ENCODE data around the gene RGS6.

The RGS6 gene

DNA sequence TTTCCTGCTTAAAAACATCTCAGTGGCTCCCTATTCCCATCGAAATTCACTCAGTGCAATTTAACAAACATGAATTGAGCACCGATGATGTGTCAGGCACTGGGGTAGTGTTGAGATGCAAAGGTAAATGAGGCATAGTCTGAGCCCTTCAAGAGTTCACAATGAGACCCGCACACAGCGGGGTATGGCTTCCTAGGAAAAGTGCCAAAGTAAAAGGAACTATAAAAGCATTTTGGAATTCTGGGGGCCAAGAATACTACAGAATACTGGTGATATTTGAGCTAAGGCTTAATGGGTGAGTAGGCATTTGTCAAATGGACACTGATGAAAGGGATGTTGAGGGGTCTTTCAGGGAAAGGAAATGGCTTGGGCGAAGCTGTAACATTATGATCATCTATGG, 646.3 kb downstream of the RGS6 start:
- DNase-seq (ENCODE audit: low read depth in 2 of 2), result no peak
- TF ChIP-seq, protein P1, sequence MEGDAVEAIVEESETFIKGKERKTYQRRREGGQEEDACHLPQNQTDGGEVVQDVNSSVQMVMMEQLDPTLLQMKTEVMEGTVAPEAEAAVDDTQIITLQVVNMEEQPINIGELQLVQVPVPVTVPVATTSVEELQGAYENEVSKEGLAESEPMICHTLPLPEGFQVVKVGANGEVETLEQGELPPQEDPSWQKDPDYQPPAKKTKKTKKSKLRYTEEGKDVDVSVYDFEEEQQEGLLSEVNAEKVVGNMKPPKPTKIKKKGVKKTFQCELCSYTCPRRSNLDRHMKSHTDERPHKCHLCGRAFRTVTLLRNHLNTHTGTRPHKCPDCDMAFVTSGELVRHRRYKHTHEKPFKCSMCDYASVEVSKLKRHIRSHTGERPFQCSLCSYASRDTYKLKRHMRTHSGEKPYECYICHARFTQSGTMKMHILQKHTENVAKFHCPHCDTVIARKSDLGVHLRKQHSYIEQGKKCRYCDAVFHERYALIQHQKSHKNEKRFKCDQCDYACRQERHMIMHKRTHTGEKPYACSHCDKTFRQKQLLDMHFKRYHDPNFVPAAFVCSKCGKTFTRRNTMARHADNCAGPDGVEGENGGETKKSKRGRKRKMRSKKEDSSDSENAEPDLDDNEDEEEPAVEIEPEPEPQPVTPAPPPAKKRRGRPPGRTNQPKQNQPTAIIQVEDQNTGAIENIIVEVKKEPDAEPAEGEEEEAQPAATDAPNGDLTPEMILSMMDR (IDR thresholded peaks at IDR 0.05; ENCODE audit: low read depth, low read length), result no peak
- no peak overlapping the region for H3K4me3 ChIP-seq (replicated peaks in 1 of 2; ENCODE audit: low read depth in 2 of 2, low read length in 2 of 2)

DNA sequence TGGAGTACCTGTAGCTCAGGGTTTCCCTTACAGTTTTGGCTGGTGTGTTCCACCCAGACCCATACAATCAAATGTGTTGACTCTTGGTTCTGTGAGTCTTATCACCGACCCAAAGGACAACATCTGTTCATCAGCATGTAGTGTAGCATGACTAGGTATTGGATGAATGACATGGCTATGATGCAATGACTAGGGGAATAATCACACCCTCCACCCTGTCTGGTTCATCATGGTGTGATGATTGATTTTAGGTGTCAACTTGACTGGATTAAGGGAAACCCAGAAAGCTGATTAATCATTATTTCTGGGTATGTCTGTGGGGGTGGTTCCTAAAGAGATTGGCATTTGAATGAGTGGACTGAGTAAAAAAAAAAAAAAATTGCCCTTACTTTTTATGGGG, 650.4 kb downstream of the RGS6 start:
- TF ChIP-seq, protein P1 (IDR thresholded peaks at IDR 0.05; ENCODE audit: low read depth, low read length), result no peak
- DNase-seq (ENCODE audit: low read depth in 2 of 2), result no peak
- no peak overlapping the region for H3K4me3 ChIP-seq (replicated peaks in 1 of 2; ENCODE audit: low read depth in 2 of 2, low read length in 2 of 2)

DNA sequence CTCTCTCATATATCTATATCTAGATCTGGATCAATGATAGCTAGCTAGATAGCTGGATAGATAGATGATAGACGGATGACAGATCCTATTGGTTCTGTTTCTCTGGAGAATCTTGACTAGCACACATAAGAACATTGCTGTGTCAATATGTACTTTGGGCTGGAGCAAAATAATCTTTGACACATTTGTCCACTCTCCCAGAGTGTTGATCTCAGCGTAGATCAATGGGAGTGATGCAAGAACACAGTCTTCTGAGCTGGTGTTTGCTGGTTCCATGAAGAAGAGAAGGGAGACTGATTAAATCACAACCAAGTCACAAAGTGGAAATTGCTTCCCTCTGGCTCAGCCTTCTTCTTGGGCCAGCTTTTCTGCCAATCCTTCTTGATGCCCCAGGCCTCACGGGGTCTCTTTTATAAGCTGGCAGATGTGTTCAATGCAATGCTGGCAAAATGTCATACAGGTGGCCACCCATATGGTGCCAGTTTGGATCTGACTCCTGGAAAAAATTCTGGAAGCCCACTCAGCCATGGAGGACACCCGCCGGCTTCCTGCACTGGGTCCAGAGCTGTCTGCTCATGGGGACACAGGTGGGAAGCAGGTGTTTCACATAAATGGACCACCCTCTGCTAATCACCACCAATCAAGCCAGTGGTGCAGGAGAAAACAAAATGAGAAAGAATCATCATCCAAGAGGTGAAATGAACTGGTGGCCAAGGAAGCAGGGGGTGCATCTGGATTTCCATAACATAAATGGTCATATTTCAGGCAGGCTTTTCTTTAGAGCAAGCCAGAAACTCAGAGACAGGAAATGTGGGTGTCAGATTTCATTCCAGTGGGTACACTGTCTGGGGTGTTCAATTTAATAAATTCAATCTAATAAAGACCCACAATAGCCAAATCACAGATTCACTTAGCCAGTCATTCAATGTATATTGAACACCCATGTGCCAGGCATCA, 651.4 kb downstream of the RGS6 start:
- TF ChIP-seq, protein P1 (IDR thresholded peaks at IDR 0.05; ENCODE audit: low read depth, low read length), result no peak
- H3K4me3 ChIP-seq (replicated peaks in 1 of 2; ENCODE audit: low read depth in 2 of 2, low read length in 2 of 2), result no peak overlapping the region
- DNase-seq (ENCODE audit: low read depth in 2 of 2), result no peak

DNA sequence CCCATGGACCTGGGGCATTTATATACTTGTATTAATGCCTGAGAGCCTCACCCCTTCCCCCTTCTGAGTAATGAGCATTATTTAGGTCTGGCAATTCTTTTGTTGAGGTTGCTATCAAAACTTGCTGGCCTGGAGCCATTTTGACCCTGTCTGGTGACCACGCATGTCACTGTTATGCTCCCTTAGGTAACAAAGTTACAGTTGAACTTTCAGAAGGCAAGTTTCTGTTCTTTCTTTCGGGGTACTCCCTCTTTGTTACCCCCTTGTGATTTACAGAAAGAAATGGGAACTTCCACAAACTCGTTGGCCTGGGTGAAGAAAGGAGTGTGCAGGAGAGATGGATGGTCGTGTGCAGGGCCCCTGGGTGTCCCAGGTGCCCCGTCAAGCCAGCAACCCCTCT, 656.3 kb downstream of the RGS6 start:
- TF ChIP-seq, protein P1 (IDR thresholded peaks at IDR 0.05; ENCODE audit: low read depth, low read length), result no peak
- DNase-seq (ENCODE audit: low read depth in 2 of 2), result no peak
- H3K4me3 ChIP-seq (replicated peaks in 1 of 2; ENCODE audit: low read depth in 2 of 2, low read length in 2 of 2), result no peak overlapping the region

DNA sequence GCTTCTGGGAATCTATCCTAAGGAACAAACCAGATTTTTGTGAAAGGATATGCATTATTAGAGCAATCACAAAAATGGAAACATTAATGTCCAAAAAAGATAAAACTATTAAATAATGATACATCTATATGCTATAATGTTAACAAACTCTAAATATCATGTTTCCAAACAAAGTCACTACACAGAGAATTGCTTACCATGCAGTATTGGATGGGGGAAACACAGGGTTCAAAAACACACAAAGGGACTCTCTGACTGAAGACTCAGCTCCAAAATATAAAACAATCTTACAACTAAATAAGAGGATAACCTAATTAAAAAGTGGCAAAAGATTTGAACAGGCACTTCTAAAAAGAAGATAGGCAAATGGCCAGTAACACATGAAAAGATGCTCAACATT, 657.4 kb downstream of the RGS6 start:
- DNase-seq (ENCODE audit: low read depth in 2 of 2), result no peak
- no peak overlapping the region for H3K4me3 ChIP-seq (replicated peaks in 1 of 2; ENCODE audit: low read depth in 2 of 2, low read length in 2 of 2)
- TF ChIP-seq, protein P1 (IDR thresholded peaks at IDR 0.05; ENCODE audit: low read depth, low read length), result no peak

DNA sequence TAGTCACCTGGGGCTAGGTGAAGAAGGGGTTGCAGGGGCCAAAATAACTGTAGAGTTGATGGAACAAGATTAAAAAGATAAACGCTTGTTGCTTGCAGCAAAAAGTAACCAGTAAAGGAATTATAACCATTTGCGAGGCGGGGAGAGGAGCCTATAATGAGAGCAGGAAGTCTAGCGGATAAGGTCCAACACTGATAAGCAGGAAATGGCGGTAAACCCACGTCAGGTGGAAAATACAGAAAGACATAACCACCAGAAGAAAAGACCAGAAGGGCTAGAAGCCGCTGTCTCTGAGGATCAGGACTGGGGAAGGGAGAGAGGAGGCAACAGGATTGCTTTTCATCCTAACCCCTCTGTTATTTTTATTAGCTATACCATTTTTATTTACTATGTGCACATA, 658.3 kb downstream of the RGS6 start:
- H3K4me3 ChIP-seq (replicated peaks in 1 of 2; ENCODE audit: low read depth in 2 of 2, low read length in 2 of 2), result no peak overlapping the region
- TF ChIP-seq, protein P1 (IDR thresholded peaks at IDR 0.05; ENCODE audit: low read depth, low read length), result no peak
- DNase-seq (ENCODE audit: low read depth in 2 of 2), result no peak
